Mesodermal cell (in vitro differentiated cells): Measurements from ENCODE around the gene GOLGA3.
"Not testable (repeated sequence)": the region's sequence is repeated elsewhere in the genome, so short reads cannot be mapped to it uniquely, and the experiment has no call there.

Experiments used
- H3K27ac ChIP-seq: 2 replicates; pipeline ENCODE4 v1.7.0; 2013; ENCODE audit warnings: mild to moderate bottlenecking, low read depth, low read length, moderate library complexity; ENCODE audit not compliant: severe bottlenecking
- H3K36me3 ChIP-seq: 2 replicates; pipeline ENCODE4 v1.7.1; 2013; ENCODE audit warnings: mild to moderate bottlenecking, low read length, moderate library complexity; ENCODE audit not compliant: control insufficient read depth, insufficient read depth
- H3K4me1 ChIP-seq: one replicate; pipeline ENCODE4 v1.7.1; 2013; ENCODE audit warnings: mild to moderate bottlenecking, low read length; ENCODE audit not compliant: insufficient read depth, control insufficient read depth, poor library complexity, severe bottlenecking
- H3K4me3 ChIP-seq: 2 replicates; pipeline ENCODE4 v1.7.0; 2013; ENCODE audit warnings: low read length, control low read depth, mild to moderate bottlenecking; ENCODE audit not compliant: insufficient read depth, poor library complexity, severe bottlenecking; ENCODE audit errors: extremely low read depth
- H3K9me3 ChIP-seq: 2 replicates; pipeline ENCODE4 v1.7.1; 2013; ENCODE audit warnings: mild to moderate bottlenecking, low read length, moderate library complexity; ENCODE audit not compliant: control insufficient read depth
- WGBS, 2 experiments: methylation state at CpG; one replicate each; pipeline ENCODE4 v1.1.5; 2013; ENCODE audit warnings: missing lambda C conversion rate in 2 of 2; ENCODE audit not compliant: insufficient coverage in 2 of 2; 5-methylcytosine and 5-hydroxymethylcytosine counted together

Gene GOLGA3

GRCh38 chr12:132857019-132857418 is 28.4 kb upstream of the GOLGA3 start:
- not testable (repeated sequence) for H3K4me1 ChIP-seq, H3K4me3 ChIP-seq, H3K9me3 ChIP-seq, H3K27ac ChIP-seq
- H3K36me3 ChIP-seq: peaks cover 95% of the 10 kb centered on the region
- WGBS, 2 experiments: 91 to 92% methylated on average over 19 to 21 of the region's 21 CpGs

- H3K27ac ChIP-seq: no peak overlapping the region
- no peak overlapping the region for H3K4me3 ChIP-seq
- H3K9me3 ChIP-seq: no peaks in the 10 kb centered on the region
- WGBS, 2 experiments: 91 to 92% methylated on average over 17 of the region's 17 CpGs
- peaks cover 93% of the 10 kb centered on the region for H3K36me3 ChIP-seq
- no peaks in the 10 kb centered on the region for H3K4me1 ChIP-seq
These were observed 27.9 kb upstream of the GOLGA3 start for GRCh38 chr12:132856581-132856980.

DNA sequence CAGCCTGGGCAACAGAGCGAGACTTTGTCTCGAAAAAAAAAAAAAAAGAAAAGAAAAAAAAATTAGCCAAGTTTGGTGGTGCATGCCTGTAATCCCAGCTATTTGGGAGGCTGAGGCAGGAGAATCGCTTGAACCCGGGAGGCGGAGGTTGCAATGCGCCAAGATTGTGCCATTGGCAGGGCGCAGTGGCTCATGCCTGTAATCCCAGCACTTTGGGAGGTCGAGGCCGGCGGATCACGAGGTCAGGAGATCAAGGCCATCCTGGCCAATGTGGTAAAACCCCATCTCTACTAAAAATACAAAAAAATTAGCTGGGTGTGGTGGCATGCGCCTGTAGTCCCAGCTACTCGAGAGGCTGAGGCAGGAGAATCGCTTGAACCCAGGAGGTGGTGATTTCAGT is 26.5 kb upstream of the GOLGA3 start:
- H3K36me3 ChIP-seq: peaks cover 93% of the 10 kb centered on the region

DNA sequence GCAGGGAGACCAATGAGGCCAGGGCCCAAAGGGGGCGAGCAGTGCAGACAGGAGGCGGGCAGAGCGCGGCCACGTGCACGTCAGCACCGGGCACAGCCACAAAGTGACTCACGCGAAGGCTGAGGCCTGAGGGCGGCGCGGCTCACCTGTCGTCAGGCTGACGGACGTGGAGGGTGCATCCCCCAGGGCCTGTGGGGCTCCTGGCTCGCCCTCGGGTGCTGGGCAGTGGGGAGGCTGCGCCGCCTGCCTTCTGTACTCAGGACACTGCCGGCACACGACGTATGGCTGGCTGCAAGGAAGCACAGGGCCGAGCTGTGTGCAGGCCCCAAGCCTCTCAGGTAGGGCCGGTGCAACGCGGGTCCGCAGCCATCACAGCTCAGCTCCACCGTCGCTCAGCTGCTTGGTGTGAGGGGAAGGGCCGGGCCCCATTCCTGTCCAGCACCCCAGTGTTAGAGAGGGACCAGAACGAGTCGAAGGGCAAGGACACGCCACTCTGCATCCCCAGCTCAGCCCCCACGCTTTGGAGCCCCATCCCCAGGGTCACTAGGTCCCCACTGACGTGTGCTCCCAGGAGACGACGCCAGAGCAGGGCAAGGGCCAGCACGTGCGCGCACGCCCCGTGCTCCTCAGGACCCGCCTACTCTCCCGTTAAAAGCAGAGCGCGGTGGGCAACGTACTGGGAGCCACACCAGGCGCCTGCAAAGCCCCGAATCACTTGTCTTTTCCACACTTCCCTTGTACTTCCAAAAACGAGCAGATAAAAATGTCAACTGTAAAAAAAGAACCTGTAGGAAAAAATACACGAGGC is 24.8 kb upstream of the GOLGA3 start:
- WGBS, 2 experiments: 96 to 98% methylated on average over 40 to 49 of the region's 51 CpGs
- Histone ChIP-seq H3K36me3 (peaks cover 88% of the 10 kb centered on the region), H3K4me1 (no peaks in the 10 kb centered on the region), H3K9me3 (no peaks in the 10 kb centered on the region), H3K4me3 (no peak overlapping the region), H3K27ac (no peak overlapping the region)

More for the DNA sequence above, 26.5 kb upstream of the GOLGA3 start:
- H3K4me3 ChIP-seq, H3K27ac ChIP-seq, H3K4me1 ChIP-seq, H3K9me3 ChIP-seq: not testable (repeated sequence)
- 89 to 93% methylated on average over 8 of the region's 14 CpGs for WGBS, 2 experiments

DNA sequence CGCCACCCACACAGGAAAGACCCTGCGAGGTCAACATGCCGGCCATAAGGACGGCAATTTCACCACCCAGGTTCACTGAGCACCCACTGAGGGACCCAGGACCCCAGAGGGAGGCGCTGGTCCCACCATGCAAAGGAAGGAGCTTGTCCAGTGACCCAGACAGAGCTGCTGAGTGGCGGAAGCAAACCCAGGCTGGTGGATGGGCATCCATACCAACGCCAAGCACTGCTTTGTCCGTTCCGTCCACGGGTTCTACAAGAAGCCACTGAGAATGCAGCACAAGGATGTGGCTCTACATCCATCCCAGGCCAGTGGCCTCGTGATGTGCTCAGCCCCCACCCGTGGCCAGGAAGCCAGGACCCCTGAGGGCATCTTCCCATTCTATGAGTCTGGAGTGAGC is 23.8 kb upstream of the GOLGA3 start:
- no peak overlapping the region for H3K27ac ChIP-seq
- H3K9me3 ChIP-seq: no peaks in the 10 kb centered on the region
- H3K36me3 ChIP-seq: peaks cover 91% of the 10 kb centered on the region
- WGBS, 2 experiments: 95 to 96% methylated on average over 11 to 12 of the region's 12 CpGs
- H3K4me1 ChIP-seq: no peaks in the 10 kb centered on the region
- no peak overlapping the region for H3K4me3 ChIP-seq

GRCh38 chr12:132851465-132851864 is 22.8 kb upstream of the GOLGA3 start:
- WGBS, 2 experiments: 92 to 96% methylated on average over 25 of the region's 25 CpGs

DNA sequence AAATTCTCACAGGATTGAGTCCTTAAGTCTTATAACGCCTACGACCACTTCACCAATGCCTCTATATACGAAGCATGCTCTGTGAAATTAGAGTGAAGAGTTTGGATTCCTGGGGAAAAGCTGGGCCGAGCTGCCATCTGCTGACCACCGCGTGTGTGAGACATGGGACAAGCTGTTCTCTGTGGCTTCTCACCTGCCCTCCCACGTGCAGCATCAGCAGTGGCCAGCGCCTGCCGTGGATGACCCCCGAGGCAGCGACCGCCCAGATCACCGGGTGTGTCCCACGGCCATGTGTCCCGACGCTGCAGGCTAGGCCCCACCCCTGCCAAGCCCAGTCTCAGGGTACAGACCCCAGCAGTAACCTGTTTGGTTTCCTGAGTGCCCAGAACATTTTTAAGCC is 21.6 kb upstream of the GOLGA3 start:
- WGBS, 2 experiments: 87 to 97% methylated on average over 13 to 16 of the region's 16 CpGs
- peaks cover 92% of the 10 kb centered on the region for H3K36me3 ChIP-seq

More at GRCh38 chr12:132851465-132851864, 22.8 kb upstream of the GOLGA3 start:
- H3K4me1 ChIP-seq: no peaks in the 10 kb centered on the region
- H3K9me3 ChIP-seq: no peaks in the 10 kb centered on the region
- H3K36me3 ChIP-seq: peaks cover 92% of the 10 kb centered on the region
- H3K4me3 ChIP-seq: no peak overlapping the region
- no peak overlapping the region for H3K27ac ChIP-seq

GRCh38 chr12:132848521-132848920 is 19.9 kb upstream of the GOLGA3 start:
- H3K4me1 ChIP-seq: no peaks in the 10 kb centered on the region
- no peak overlapping the region for H3K4me3 ChIP-seq
- 89 to 92% methylated on average over 13 of the region's 13 CpGs for WGBS, 2 experiments
- peaks cover 91% of the 10 kb centered on the region for H3K36me3 ChIP-seq
- no peaks in the 10 kb centered on the region for H3K9me3 ChIP-seq
- no peak overlapping the region for H3K27ac ChIP-seq

More for the DNA sequence above, 21.6 kb upstream of the GOLGA3 start:
- Histone ChIP-seq H3K4me1 (no peaks in the 10 kb centered on the region), H3K27ac (no peak overlapping the region), H3K4me3 (no peak overlapping the region), H3K9me3 (no peaks in the 10 kb centered on the region)

DNA sequence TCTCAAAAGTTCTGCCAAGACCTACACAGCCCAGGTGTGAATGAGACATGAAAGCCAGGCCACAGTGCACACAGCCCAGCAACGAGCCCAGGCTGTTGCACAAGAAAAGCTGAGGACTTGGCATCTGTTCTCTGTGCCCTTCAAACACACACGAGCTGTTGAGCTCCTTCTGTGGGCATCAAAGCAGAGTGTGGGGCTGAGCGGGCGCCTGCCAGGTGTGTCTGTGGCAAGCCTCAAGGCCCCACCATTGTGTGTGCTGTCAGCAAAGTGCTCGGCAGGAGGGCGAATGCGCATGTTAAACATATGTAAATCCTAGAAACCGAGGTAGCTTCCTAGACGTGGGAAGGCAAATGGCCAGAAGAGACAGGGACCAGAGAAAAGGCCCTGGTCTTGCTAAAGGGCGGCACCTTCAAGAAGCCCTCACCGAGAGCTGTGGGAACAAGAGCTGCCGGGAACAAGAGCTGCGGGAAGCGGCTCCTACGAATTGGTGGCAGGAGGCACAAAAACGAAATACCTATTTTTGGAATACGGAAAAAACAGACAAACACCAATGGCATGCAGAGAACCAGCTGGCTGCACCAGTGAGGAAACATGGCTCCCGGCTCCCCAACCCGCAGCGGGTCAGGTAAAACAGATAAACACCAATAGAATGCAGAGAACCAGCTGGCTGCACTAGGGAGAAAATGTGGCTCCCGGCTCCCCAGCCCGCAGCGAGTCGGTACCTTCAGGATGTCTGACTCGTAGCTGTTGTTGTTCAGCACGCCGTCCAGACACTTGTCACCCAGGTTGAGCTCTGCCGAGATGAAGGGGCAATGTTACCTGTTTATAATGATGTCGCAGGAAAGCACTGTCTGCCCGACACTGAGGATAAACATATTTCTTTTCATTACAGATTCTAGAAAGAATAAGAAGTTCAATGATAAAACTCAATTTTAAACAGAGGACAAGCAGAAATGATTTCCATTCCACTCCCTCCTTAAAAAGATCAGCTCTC is 19.0 kb upstream of the GOLGA3 start:
- WGBS, 2 experiments: 77 to 79% methylated on average over 28 to 29 of the region's 30 CpGs
- Histone ChIP-seq H3K27ac (no peak overlapping the region), H3K9me3 (no peaks in the 10 kb centered on the region), H3K4me3 (no peak overlapping the region), H3K36me3 (peaks cover 91% of the 10 kb centered on the region), H3K4me1 (no peaks in the 10 kb centered on the region)

DNA sequence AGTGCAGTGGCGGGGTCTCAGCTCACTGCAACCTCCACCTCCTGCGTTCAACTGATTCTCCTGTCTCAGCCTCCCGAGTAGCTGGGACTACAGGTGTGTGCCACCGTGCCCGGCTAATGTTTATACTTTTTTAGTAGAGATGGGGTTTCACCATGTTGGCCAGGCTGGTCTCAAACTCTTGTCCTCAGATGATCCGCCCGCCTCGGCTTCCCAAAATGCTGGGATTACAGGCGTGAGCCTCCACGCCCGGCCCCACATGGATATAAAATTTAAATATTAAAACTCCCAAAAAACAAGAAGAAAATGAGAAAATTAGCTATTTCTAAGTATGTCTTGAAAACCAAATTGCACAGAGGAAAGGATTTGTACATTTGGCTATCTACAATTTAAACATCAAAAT is 16.0 kb upstream of the GOLGA3 start:
- H3K4me3 ChIP-seq, H3K27ac ChIP-seq, H3K9me3 ChIP-seq, H3K4me1 ChIP-seq: not testable (repeated sequence)
- WGBS, 2 experiments: 94 to 97% methylated on average over 4 to 8 of the region's 11 CpGs
- peaks cover 94% of the 10 kb centered on the region for H3K36me3 ChIP-seq
